Lower lobe of right lung (tissue), 2 donors: ENCODE data around the gene SERTAD4. TPM values are rescaled to one million over a fixed set of nuclear protein-coding genes. Genes with fewer than 3 reads are reported as not detected.
A peak's percentile ranks its signal among the peaks of the same experiment; 100 is the strongest.

Experiments used
- ATAC-seq, 2 donors: fragments of 200-7000 bp; cut with Tn5 transposase; one replicate each; pipeline ENCODE4 v1.9.1; 2020 to 2022; ENCODE audit warnings: mild to moderate bottlenecking in 2 of 2, moderate library complexity in 2 of 2
- DNase-seq: peaks from one replicate; pipeline ENCODE4 v3.0.0-alpha.2; 2020
- H3K27ac ChIP-seq: fragments of 200-600 bp; one replicate; pipeline ENCODE4 v1.8.0; 2022
- H3K27me3 ChIP-seq: fragments of 200-600 bp; one replicate; pipeline ENCODE4 v1.8.0; 2022; ENCODE audit warnings: low read depth
- H3K36me3 ChIP-seq: fragments of 200-600 bp; one replicate; pipeline ENCODE4 v1.8.0; 2022; ENCODE audit warnings: mild to moderate bottlenecking
- H3K4me1 ChIP-seq: fragments of 200-600 bp; one replicate; pipeline ENCODE4 v1.8.0; 2022
- H3K4me3 ChIP-seq: fragments of 200-600 bp; one replicate; pipeline ENCODE4 v1.8.0; 2022; ENCODE audit warnings: mild to moderate bottlenecking
- H3K9me3 ChIP-seq: fragments of 200-600 bp; one replicate; pipeline ENCODE4 v1.8.0; 2022
- intact Hi-C: fragments of 100-400 bp; cut with DNase I; formaldehyde crosslinking; loops from one replicate; pipeline ENCODE4 v1.11.0; 2022
- total RNA-seq: library from RNA; stranded (reverse); fragmentation: NEBNext Ultra II Directional; extraction: Animal tissue kit (Norgen Biotek cat#: 25700); gene quantifications from one replicate; pipeline ENCODE4 v1.2.1, GENCODE V29; 2021
- TF ChIP-seq, protein P1 (sequence below): fragments of 200-600 bp; IDR thresholded peaks from one replicate; pipeline ENCODE4 v1.8.0; 2022; ENCODE audit warnings: antibody characterized with exemption, mild to moderate bottlenecking
- donor health status: DM: no; HTN: yes; CAD: no; lungs with severe emphysema.

The SERTAD4 gene
- total RNA-seq, 1 donor from 2014 or later, result 4.3 TPM

- intact Hi-C loops, result no loop called here
- H3K36me3 ChIP-seq, result no peaks in the 10 kb centered on the region
- H3K9me3 ChIP-seq, result no peaks in the 10 kb centered on the region
- TF ChIP-seq, protein P1, sequence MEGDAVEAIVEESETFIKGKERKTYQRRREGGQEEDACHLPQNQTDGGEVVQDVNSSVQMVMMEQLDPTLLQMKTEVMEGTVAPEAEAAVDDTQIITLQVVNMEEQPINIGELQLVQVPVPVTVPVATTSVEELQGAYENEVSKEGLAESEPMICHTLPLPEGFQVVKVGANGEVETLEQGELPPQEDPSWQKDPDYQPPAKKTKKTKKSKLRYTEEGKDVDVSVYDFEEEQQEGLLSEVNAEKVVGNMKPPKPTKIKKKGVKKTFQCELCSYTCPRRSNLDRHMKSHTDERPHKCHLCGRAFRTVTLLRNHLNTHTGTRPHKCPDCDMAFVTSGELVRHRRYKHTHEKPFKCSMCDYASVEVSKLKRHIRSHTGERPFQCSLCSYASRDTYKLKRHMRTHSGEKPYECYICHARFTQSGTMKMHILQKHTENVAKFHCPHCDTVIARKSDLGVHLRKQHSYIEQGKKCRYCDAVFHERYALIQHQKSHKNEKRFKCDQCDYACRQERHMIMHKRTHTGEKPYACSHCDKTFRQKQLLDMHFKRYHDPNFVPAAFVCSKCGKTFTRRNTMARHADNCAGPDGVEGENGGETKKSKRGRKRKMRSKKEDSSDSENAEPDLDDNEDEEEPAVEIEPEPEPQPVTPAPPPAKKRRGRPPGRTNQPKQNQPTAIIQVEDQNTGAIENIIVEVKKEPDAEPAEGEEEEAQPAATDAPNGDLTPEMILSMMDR, result no peak
- peaks cover 27% of the 10 kb centered on the region for H3K4me1 ChIP-seq
- H3K27ac ChIP-seq, result no peak overlapping the region
- H3K4me3 ChIP-seq, result no peak overlapping the region
- no peak for DNase-seq
- ATAC-seq, result no peak
- H3K27me3 ChIP-seq, result peaks cover 17% of the 10 kb centered on the region
These were observed 15.7 kb downstream of the SERTAD4 start for GRCh38 chr1:210248341-210248740.

DNA sequence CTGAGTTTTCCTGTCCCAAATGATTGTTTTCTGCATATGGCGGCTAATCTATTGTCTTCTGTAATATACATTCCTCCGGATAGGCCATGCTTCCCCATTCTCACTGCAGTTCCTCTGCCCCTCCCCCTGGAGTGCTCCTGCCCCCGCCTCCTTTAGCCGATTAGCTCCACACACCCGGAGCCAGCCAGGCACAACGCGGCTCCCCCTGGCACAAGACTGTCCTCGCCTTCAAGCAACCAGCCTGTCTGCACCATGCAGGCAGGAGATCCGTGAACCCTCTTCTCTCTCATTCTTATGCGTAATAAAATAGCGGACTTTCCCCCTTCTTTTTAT is 18.0 kb downstream of the SERTAD4 start:
- H3K4me3 ChIP-seq, result peak overlapping the region; percentile 58
- ATAC-seq (peak; percentile 41 to 47), DNase-seq (no peak)
- H3K36me3 ChIP-seq, result no peaks in the 10 kb centered on the region
- H3K4me1 ChIP-seq, result peaks cover 27% of the 10 kb centered on the region
- H3K9me3 ChIP-seq, result no peaks in the 10 kb centered on the region
- intact Hi-C loops, result no loop called here
- H3K27ac ChIP-seq, result no peak overlapping the region
- TF ChIP-seq, protein P1, result no peak
- peaks cover 20% of the 10 kb centered on the region for H3K27me3 ChIP-seq

DNA sequence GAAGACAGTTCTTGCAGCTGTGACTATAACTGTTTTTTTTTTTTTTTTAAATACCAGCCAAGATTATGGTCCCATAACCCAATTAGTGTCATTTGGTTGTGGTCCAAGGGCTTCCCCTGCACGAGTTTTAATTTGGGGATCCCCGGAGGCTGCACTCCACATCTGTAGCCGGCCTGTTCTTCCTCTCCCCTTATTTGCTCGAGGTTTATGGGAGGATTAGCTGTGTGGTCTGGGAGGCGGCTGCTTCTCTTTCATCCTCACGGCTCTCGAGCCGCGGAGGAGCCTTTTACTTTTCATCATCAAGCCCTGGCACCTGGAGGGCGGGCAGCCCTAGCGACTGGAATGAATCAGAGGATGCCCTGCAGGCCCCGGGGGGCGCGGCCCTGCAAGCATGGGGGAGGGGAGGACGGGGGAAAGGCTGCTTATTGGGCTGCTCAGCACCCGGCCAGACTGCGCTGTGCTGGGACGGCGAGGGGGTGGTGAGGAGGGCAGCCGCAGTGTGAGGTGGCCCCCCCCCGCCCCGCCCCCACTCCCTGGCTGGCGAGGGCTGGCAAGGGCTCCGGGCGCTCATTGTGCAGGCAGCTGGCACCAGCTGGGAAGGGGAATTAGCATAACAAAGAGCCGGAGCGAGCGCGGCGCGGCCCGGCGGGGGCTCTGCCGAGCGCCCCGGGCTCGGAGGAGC is 18.5 kb downstream of the SERTAD4 start:
- peak overlapping the region; percentile 24 for H3K27ac ChIP-seq
- H3K36me3 ChIP-seq, result no peaks in the 10 kb centered on the region
- peak overlapping the region; percentile 58 for H3K4me3 ChIP-seq
- intact Hi-C loops, result no loop called here
- H3K27me3 ChIP-seq, result peaks cover 20% of the 10 kb centered on the region
- ATAC-seq (peak; percentile 62 to 64), DNase-seq (peak; percentile 62)
- TF ChIP-seq, protein P1, result no peak
- H3K9me3 ChIP-seq, result no peaks in the 10 kb centered on the region
- H3K4me1 ChIP-seq, result peaks cover 27% of the 10 kb centered on the region

DNA sequence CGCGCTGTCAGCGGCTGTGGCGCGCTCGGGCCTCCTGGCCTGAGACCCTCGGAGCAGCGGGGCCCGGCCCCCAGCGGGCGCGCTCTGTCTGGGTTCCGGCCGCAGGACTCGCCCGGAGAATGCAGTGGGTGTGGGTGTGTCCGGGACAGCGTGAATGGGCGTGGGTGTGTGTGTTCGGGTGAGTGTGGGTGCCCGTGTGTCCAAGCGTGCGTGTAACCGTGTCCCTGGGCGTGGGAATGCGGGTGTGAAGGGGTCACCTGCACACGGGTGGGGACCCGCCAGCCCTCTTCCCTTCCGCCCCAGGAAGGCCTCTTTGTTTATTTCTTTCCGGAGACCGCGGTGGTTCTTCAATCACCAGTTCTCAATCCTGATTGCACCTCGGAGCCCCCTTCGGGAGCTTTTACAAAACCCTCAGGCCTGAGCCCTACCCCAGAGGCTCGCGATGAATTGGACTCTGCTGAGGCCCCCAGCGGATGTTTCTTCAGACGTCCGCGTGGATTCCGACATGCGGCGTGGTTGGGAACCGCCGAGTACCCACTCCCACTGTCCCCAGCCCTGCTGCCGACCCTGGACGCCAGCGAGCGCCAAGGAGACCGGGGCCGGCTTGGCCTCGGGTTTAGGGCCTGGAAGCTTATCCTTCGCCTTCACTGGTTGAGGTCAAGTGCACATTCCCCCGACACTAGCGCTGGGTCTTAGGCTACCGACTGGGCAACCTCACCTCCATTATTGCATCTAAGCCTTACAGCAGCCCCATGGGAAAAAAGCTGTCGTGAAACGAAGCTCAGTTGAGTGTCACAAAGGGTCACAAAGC is 19.3 kb downstream of the SERTAD4 start:
- H3K27me3 ChIP-seq, result peaks cover 20% of the 10 kb centered on the region
- no peak for DNase-seq
- intact Hi-C loops, result no loop called here
- TF ChIP-seq, protein P1, result no peak
- peaks cover 27% of the 10 kb centered on the region for H3K4me1 ChIP-seq
- H3K9me3 ChIP-seq, result no peaks in the 10 kb centered on the region
- peak overlapping the region; percentile 58 for H3K4me3 ChIP-seq
- no peaks in the 10 kb centered on the region for H3K36me3 ChIP-seq
- ATAC-seq, result peak; percentile 73 to 77
- peak overlapping the region; percentile 24 for H3K27ac ChIP-seq

DNA sequence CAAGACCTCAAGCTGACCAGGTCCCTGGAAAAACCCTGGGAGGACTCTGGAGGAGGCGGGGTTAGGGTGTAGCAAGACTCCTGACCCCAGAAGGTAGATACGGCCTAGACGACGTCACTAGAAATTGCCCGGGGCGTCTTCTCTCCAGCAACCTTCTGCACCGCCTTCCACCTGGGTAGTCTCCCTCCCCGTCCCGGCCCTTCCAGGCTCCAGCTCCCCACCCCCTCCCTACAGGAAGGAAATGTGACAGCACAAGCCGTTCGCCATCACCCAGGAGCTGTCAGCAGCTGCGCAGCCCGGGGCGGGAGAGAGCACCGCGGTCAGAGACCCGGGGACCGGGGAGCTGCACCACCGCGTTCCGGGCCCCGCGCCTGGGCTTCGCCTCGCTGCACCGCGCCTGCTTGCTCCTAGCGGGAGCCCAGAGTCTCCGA is 20.0 kb downstream of the SERTAD4 start:
- ATAC-seq (peak; percentile 67 to 76), DNase-seq (peak; percentile 55)
- H3K4me3 ChIP-seq, result peak overlapping the region; percentile 58
- intact Hi-C loops, result no loop called here
- H3K4me1 ChIP-seq, result peaks cover 27% of the 10 kb centered on the region
- H3K36me3 ChIP-seq, result no peaks in the 10 kb centered on the region
- no peak overlapping the region for H3K27ac ChIP-seq
- peaks cover 20% of the 10 kb centered on the region for H3K27me3 ChIP-seq
- no peaks in the 10 kb centered on the region for H3K9me3 ChIP-seq
- TF ChIP-seq, protein P1, result no peak
